Urinary bladder (tissue), 4 donors: Measurements from ENCODE around the gene CRY2. TPM values are rescaled to one million over a fixed set of nuclear protein-coding genes. Genes with fewer than 3 reads are reported as not detected.
A peak's percentile ranks its signal among the peaks of the same experiment; 100 is the strongest.
"Not testable (repeated sequence)": the region's sequence is repeated elsewhere in the genome, so short reads cannot be mapped to it uniquely, and the experiment has no call there.

Experiments
- DNase-seq: peaks from one replicate; pipeline ENCODE4 v3.0.0-alpha.2; 2015; ENCODE audit errors: extremely low spot score
- H3K27ac ChIP-seq: one replicate; pipeline ENCODE4 v1.5.1; 2013; ENCODE audit warnings: low read depth, mild to moderate bottlenecking, moderate library complexity
- H3K36me3 ChIP-seq: one replicate; pipeline ENCODE4 v1.6.1; 2013; ENCODE audit warnings: mild to moderate bottlenecking, moderate library complexity; ENCODE audit not compliant: insufficient read depth
- H3K4me1 ChIP-seq: one replicate; pipeline ENCODE4 v1.6.1; 2013; ENCODE audit warnings: mild to moderate bottlenecking, moderate library complexity; ENCODE audit not compliant: insufficient read depth
- H3K4me3 ChIP-seq: one replicate; pipeline ENCODE4 v1.5.1; 2013; ENCODE audit warnings: low read depth, low read length
- WGBS: extraction: QIAGEN DNeasy Blood & Tissue Kit; methylation state at CpG from one replicate; pipeline ENCODE4 v1.1.7; 2013; 5-methylcytosine and 5-hydroxymethylcytosine counted together
- polyA plus RNA-seq: library from polyadenylated mRNA; stranded (reverse); fragments of 200-250 nt; gene quantifications from one replicate; pipeline ENCODE4 v1.2.3, GENCODE V29; 2013
- total RNA-seq: library from RNA; depleted of rRNA; stranded (reverse); fragments of >200 nt; gene quantifications from one replicate; pipeline ENCODE4 v1.2.3, GENCODE V29; 2014
- donor health status: healthy with polysubstance abuse.
- donor health status: healthy.

The CRY2 gene
- total and polyA plus RNA-seq, 2 donors: 31.0 to 32.4 TPM

DNA sequence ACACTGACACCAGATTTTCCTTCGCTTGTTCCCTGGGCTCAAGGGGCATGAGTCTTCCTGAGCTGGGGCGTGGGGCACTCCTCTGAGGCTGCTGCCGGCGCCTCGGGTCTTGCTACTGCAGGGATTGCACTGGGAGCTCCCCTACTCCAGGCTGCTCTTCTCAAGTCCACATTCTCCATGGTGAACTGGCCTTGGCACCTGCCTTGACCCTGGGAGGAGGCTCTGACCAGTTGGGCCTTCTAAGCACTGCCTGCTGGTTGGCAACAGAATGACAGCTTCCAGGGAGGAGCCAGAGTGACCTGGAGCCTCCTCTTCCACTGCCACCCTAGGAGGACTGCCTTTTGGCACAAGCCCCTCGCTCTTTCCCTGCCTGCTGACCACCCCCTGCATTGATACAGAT, 50.3 kb downstream of the CRY2 start:
- H3K4me1 ChIP-seq: peaks cover 2% of the 10 kb centered on the region
- 91% methylated on average over 6 of the region's 6 CpGs for WGBS
- H3K27ac ChIP-seq: no peak overlapping the region
- DNase-seq: no peak
- H3K4me3 ChIP-seq: no peak overlapping the region
- no peaks in the 10 kb centered on the region for H3K36me3 ChIP-seq

DNA sequence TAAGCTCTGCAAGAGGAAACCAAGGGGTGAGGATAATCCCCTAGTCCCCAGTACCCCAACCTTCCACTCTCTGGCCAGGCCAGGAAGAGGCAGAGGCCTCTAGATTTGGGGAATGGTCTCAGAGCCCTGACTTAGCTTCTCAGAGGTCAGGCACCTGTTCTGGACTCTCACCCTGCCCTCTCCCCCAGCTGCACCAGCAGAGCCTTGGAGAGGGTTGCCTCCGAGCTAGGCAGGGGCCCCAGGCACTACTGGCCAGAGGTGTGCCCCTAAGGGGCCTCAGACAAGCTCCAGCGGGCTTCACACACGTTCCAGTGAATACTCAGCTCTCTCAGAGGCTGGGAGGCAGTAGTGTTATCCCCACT, 51.8 kb downstream of the CRY2 start:
- H3K4me1 ChIP-seq: peaks cover 2% of the 10 kb centered on the region
- no peaks in the 10 kb centered on the region for H3K36me3 ChIP-seq
- H3K27ac ChIP-seq: no peak overlapping the region
- 8% methylated on average over 3 of the region's 3 CpGs for WGBS
- H3K4me3 ChIP-seq: no peak overlapping the region
- DNase-seq: no peak

DNA sequence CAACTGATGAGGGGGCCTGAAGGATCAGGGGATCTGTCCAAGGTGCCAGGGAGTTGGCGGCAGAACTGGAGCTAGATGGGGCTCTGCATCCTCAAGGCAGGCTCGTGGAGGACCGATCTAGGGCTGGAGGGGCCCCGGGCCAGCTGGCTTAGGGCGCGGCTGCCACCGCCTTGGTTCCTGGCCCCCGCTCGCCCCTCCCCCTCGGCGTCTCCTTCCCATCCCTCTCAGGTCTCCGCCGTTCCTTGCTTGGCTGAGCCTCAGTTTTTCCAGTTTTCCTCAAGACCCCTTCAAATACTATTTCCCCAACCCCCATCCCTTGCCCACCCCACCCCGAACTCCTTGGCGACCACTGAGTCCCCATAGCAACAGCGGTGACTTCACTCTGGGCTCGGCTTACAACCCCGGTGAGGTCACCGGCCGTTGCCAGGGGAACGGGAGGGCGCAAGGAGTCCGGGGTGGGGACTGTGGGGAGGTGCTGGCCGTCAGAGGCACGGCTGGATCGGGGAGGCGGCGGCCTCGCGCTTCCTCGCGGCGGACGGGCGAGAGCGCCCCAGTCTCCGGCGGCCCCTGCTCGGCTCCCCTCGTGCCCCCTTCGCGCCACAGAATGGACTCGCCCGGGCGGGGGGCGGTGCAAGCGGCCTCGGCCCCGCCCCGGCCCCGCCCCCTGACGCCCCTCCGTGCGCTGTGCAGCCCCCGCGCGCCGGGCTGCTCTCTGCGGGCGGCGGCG, 52.3 kb downstream of the CRY2 start:
- peak overlapping the region; percentile 57 for H3K4me3 ChIP-seq
- WGBS: 1% methylated on average over 62 of the region's 62 CpGs
- H3K27ac ChIP-seq: no peak overlapping the region
- peaks cover 2% of the 10 kb centered on the region for H3K4me1 ChIP-seq
- H3K36me3 ChIP-seq: no peaks in the 10 kb centered on the region
- peak; percentile 76 for DNase-seq

DNA sequence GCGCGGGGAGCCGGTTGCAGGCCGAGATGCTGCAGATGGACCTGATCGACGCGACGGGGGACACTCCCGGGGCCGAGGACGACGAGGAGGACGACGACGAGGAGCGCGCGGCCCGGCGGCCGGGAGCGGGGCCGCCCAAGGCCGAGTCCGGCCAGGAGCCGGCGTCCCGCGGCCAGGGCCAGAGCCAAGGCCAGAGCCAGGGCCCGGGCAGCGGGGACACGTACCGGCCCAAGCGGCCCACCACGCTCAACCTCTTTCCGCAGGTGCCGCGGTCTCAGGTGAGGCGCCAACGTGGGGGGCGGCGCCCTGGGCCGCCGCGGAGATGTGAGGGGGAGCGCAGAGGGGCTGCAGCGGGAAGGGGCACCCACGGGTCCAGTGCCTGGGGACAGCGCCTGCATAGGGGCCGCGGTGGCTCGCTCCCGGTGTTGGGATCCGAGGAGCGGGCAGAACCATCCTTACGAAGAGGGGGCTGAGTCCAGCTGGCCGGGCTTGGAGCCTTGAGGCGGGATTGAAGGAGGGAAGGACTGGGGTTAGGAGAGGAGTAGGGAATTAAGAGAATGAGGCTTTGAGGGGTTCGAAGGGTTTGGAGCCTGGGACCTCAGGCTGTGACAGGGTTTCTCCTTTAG, 53.0 kb downstream of the CRY2 start:
- H3K27ac ChIP-seq, DNase-seq, H3K36me3 ChIP-seq, H3K4me1 ChIP-seq: not testable (repeated sequence)
- H3K4me3 ChIP-seq: peak overlapping the region; percentile 57
- WGBS: 2% methylated on average over 38 of the region's 59 CpGs

DNA sequence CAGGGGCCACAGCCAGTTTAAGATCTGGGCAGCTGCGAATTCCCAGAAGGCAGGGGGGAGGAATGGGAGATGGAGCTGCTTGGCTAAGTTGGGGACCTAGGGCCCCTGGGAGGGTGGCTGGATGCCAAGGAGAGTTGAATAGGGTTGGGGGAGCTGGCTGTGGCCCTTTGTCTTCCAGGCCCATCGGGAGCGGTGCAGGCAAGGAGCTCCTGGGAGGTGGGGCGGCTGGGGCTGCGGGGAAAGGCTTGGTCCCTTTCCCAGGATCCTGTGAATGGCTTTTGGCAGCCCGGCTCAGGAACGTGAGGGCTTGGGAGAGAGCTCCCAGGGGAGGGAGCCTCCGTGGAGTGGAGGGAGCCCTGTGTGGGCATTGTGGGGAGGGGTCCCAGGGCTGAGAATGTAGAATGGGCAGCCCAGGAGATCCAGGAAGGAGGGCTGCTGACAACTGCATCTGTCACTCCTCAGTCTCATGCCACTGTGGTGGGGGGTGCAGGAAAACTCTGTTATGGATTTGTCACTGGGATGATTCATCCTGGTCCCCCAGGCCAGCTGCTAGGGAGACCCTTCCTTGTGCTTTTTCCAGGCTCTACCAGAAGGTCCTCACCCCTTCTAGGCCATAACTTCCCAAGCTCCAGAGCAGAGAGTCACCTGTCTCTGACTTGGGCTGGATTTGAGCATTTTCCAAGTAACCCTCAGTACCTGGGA, 53.8 kb downstream of the CRY2 start:
- no peak overlapping the region for H3K4me3 ChIP-seq
- H3K36me3 ChIP-seq: no peaks in the 10 kb centered on the region
- WGBS: 11% methylated on average over 8 of the region's 8 CpGs
- no peak for DNase-seq
- H3K4me1 ChIP-seq: peaks cover 2% of the 10 kb centered on the region
- H3K27ac ChIP-seq: no peak overlapping the region

DNA sequence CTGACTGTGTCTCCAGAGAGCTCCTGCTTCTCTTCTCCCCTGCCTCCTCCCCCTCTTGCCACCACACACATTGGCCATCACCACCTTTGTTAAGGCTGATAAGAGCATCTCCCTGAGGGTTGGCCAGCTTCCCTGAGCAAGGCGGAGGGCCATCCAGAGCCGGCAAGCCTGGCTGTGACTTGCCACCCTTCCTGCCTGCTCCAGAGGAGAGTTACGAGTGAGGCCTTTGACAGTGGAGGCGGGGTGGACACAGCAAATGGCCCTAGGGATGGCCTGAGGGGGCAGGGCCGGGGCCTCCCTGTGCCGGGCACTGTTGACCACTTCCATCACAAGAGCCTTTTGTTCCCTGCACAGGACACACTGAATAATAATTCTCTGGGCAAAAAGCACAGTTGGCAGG, 54.4 kb downstream of the CRY2 start:
- Histone ChIP-seq H3K4me1 (peaks cover 2% of the 10 kb centered on the region), H3K36me3 (no peaks in the 10 kb centered on the region), H3K27ac (no peak overlapping the region), H3K4me3 (no peak overlapping the region)
- no peak for DNase-seq
- WGBS: 78% methylated on average over 6 of the region's 6 CpGs

DNA sequence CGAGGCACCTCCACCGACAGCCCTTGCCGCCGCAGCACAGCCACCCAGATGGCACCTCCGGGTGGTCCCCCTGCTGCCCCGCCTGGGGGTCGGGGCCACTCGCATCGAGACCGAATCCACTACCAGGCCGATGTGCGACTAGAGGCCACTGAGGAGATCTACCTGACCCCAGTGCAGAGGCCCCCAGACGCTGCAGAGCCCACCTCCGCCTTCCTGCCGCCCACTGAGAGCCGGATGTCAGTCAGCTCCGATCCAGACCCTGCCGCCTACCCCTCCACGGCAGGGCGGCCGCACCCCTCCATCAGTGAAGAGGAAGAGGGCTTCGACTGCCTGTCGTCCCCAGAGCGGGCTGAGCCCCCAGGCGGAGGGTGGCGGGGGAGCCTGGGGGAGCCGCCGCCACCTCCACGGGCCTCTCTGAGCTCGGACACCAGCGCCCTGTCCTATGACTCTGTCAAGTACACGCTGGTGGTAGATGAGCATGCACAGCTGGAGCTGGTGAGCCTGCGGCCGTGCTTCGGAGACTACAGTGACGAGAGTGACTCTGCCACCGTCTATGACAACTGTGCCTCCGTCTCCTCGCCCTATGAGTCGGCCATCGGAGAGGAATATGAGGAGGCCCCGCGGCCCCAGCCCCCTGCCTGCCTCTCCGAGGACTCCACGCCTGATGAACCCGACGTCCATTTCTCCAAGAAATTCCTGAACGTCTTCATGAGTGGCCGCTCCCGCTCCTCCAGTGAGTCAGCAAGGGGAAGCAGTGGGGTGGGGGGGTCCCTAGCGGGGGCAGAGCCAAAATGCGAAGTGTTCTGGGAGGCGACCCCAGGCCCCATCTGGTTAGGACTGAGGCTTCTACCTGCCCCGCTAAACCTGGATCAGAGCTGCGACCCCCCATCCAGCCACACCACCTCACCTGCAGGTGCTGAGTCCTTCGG, 55.4 kb downstream of the CRY2 start:
- H3K4me3 ChIP-seq: no peak overlapping the region
- no peak for DNase-seq
- H3K27ac ChIP-seq: no peak overlapping the region
- H3K36me3 ChIP-seq: no peaks in the 10 kb centered on the region
- peaks cover 2% of the 10 kb centered on the region for H3K4me1 ChIP-seq
- WGBS: 92% methylated on average over 56 of the region's 56 CpGs

DNA sequence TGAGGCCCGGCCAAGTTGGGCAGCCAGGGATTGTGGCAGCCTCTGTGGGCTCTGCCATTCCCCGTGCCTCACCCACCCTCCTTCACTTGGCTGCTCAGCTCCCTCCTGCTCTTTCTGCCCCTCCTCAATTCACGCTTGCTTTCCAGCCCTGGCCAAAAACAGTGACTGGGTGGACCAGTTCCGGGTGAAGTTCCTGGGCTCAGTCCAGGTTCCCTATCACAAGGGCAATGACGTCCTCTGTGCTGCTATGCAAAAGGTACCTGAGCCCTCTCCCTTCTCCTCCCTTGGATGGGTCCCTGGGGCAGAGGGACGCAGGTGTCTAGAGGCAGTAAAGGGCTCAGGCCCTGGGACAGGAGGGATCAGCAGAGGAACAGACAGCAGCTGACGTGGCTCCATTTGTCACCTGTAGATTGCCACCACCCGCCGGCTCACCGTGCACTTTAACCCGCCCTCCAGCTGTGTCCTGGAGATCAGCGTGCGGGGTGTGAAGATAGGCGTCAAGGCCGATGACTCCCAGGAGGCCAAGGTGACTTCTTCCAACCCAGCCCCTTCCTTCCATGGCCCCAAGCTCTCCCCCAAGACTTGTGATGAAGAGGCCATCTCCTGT, 57.1 kb downstream of the CRY2 start:
- no peak for DNase-seq
- no peaks in the 10 kb centered on the region for H3K36me3 ChIP-seq
- no peak overlapping the region for H3K27ac ChIP-seq
- WGBS: 91% methylated on average over 15 of the region's 15 CpGs
- no peak overlapping the region for H3K4me3 ChIP-seq
- no peaks in the 10 kb centered on the region for H3K4me1 ChIP-seq

DNA sequence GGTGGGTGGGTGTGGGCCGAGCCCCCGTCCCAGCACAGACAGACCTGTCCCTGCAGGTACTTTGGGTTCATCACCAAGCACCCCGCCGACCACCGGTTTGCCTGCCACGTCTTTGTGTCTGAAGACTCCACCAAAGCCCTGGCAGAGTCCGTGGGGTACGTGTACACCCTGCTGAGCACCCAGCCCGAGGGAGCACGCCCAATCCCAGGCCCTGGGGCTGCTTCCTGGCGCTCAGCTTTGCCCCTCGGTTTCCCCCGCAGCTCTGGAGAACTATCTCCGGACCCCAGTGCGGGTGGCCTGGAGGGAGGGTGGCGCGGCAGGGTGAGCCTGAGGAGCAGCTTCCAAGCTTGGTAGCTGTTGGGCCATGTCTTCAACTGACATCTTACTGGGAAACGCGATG, 57.8 kb downstream of the CRY2 start:
- Histone ChIP-seq H3K4me1 (no peaks in the 10 kb centered on the region), H3K36me3 (no peaks in the 10 kb centered on the region), H3K4me3 (no peak overlapping the region), H3K27ac (no peak overlapping the region)
- no peak for DNase-seq
- WGBS: 92% methylated on average over 19 of the region's 19 CpGs

DNA sequence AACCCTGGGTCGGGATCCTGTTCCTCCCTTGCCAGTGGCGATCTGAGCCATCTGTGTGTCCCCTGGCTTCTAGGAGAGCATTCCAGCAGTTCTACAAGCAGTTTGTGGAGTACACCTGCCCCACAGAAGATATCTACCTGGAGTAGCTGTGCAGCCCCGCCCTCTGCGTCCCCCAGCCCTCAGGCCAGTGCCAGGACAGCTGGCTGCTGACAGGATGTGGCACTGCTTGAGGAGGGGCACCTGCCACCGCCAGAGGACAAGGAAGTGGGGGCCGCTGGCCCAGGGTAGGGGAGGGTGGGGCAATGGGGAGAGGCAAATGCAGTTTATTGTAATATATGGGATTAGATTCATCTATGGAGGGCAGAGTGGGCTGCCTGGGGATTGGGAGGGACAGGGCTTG, 58.3 kb downstream of the CRY2 start:
- not testable (repeated sequence) for DNase-seq, H3K36me3 ChIP-seq, H3K4me3 ChIP-seq, H3K4me1 ChIP-seq, H3K27ac ChIP-seq
- 76% methylated on average over 6 of the region's 6 CpGs for WGBS

DNA sequence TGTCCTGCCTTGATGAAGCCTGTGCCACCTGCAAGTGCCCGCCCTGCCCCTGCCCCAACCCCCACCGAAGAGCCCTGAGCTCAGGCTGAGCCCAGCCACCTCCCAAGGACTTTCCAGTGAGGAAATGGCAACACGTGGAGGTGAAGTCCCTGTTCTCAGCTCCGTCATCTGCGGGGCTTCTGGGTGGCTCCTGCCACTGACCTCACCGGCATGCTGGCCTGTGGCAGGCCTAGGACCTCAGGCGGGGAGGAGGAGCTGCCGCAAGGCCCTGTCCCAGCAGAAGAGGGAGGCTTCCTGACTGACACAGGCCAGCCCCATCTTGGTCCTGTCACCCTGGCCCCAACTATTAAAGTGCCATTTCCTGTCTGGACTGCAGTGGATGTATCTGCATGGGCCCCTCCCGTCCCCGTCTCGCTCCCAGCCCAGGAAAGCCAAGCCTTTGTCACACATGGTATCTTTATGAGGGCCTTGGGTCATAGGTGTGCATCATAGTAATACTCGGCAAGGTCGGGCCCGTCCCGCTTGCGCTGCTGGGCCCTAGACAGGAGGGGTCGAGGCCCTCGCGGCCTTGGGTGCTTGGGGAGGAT, 58.9 kb downstream of the CRY2 start:
- DNase-seq: no peak
- H3K36me3 ChIP-seq: no peaks in the 10 kb centered on the region

DNA sequence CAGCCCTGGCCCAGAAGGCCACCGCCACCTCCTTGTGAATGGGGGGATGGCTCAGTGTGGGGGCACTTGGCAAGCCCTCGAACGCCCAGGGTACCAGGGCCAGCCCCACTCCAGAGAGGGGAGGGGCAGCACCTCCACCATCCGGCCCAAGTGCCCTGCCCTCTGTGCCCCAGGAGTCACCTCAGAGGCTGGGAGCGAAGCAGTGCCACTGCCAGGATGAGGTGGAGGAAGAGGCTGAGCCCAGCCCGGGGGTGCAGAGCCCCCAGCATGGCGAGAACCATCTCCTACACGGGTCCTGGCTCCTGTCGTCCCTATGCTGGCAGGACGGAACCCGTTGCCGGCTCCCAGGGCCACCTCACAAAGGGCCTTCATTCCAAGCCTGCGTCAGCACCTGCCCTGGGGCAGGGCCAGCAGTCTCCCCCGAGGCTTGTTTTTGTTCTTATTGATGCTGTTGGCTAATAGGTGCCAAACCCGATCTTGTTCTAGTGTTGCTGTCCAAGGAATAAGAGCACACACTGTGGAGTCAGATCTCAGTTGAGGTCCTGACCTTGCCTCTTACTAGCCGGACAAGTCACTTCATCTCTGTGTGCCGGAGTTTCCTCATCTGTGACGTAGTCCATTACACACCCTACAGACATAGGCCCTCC, 59.8 kb downstream of the CRY2 start, which contains the start of gene FREY1:
TSS of gene FREY1 (minus strand) at position 307 of the 647 bp plus-strand sequence. CDS start at position 281, 26 bp downstream.
- Histone ChIP-seq H3K4me3 (no peak within 1 kb of the TSS), H3K27ac (no peak within 1 kb of the TSS), H3K4me1 (no peaks in the 10 kb centered on the region), H3K36me3 (no peaks in the 10 kb centered on the region)
- DNase-seq: no peak
- 78% methylated on average over 18 of the region's 18 CpGs for WGBS

More for the DNA sequence above, 58.9 kb downstream of the CRY2 start:
- 63% methylated on average over 19 of the region's 19 CpGs for WGBS
- Histone ChIP-seq H3K27ac (no peak overlapping the region), H3K4me3 (no peak overlapping the region), H3K4me1 (no peaks in the 10 kb centered on the region)
